Panc1 (cell line): Measurements from ENCODE around the gene PHC3.

Experiments used
- POLR2AphosphoS5 ChIP-seq: IDR thresholded peaks from 2 replicates; pipeline ENCODE4 v1.6.1; 2012; ENCODE audit warnings: mild to moderate bottlenecking, low read depth, low read length, moderate library complexity
- SIN3A ChIP-seq: IDR thresholded peaks from 2 replicates; pipeline ENCODE4 v1.6.1; 2012; ENCODE audit warnings: low read depth, mild to moderate bottlenecking, low read length, moderate library complexity, borderline replicate concordance; ENCODE audit not compliant: insufficient read depth
- TF ChIP-seq, protein P1 (sequence below): fragments of 450-650 bp; IDR thresholded peaks from 2 replicates; pipeline ENCODE4 v1.5.1; 2017; ENCODE audit warnings: mild to moderate bottlenecking
- TF ChIP-seq, protein P2 (sequence below), 2 experiments: IDR thresholded peaks; 2 replicates each; pipeline ENCODE4 v1.6.1; 2011 to 2012; ENCODE audit warnings: low read depth in 2 of 2, control low read depth in 1 of 2, low read length in 1 of 2, mild to moderate bottlenecking in 1 of 2, moderate library complexity in 1 of 2; ENCODE audit not compliant: insufficient read depth in 1 of 2

DNA sequence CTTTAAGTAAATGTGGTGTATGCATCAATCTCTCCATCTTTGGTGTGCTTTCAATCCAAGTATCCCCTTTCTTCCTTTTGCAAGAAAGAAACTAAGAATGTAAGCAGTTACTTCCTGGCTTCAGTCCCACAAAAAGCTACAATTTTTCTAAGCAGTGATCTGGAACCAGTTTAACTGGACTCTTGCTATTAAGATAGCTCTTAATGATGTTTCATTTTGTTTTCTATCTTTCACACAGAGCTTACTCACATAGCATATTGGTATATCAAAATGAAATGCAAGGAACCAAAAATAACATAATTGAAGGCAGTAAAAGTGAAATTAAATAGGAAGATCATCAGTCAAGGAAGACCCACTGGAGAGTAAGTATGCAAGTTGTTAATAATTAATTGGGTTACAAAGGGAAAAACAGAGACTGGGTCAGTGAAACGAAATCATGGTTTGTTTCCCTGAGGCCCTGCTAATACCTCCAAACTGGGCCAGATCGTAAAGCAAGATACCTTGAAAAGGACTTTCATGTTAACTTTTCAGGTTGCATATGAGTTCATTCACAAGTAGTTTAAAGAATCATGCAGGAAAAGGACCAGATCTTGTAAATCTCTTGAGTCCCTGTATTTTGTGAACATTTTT lies 101.9 kb downstream of the PHC3 start:
- TF ChIP-seq, protein P1, sequence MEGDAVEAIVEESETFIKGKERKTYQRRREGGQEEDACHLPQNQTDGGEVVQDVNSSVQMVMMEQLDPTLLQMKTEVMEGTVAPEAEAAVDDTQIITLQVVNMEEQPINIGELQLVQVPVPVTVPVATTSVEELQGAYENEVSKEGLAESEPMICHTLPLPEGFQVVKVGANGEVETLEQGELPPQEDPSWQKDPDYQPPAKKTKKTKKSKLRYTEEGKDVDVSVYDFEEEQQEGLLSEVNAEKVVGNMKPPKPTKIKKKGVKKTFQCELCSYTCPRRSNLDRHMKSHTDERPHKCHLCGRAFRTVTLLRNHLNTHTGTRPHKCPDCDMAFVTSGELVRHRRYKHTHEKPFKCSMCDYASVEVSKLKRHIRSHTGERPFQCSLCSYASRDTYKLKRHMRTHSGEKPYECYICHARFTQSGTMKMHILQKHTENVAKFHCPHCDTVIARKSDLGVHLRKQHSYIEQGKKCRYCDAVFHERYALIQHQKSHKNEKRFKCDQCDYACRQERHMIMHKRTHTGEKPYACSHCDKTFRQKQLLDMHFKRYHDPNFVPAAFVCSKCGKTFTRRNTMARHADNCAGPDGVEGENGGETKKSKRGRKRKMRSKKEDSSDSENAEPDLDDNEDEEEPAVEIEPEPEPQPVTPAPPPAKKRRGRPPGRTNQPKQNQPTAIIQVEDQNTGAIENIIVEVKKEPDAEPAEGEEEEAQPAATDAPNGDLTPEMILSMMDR, result no peak
- TF ChIP-seq POLR2AphosphoS5 (no peak), SIN3A (no peak)
- TF ChIP-seq, protein P2, sequence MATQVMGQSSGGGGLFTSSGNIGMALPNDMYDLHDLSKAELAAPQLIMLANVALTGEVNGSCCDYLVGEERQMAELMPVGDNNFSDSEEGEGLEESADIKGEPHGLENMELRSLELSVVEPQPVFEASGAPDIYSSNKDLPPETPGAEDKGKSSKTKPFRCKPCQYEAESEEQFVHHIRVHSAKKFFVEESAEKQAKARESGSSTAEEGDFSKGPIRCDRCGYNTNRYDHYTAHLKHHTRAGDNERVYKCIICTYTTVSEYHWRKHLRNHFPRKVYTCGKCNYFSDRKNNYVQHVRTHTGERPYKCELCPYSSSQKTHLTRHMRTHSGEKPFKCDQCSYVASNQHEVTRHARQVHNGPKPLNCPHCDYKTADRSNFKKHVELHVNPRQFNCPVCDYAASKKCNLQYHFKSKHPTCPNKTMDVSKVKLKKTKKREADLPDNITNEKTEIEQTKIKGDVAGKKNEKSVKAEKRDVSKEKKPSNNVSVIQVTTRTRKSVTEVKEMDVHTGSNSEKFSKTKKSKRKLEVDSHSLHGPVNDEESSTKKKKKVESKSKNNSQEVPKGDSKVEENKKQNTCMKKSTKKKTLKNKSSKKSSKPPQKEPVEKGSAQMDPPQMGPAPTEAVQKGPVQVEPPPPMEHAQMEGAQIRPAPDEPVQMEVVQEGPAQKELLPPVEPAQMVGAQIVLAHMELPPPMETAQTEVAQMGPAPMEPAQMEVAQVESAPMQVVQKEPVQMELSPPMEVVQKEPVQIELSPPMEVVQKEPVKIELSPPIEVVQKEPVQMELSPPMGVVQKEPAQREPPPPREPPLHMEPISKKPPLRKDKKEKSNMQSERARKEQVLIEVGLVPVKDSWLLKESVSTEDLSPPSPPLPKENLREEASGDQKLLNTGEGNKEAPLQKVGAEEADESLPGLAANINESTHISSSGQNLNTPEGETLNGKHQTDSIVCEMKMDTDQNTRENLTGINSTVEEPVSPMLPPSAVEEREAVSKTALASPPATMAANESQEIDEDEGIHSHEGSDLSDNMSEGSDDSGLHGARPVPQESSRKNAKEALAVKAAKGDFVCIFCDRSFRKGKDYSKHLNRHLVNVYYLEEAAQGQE (IDR thresholded peaks at IDR 0.05; ENCODE audit: insufficient read depth in 1 of 2, low read depth in 2 of 2, low read length in 1 of 2), result no peak
